Type B pancreatic cell (in vitro differentiated cells): Measurements from ENCODE around the gene PRTG. TPM values are rescaled to one million over a fixed set of nuclear protein-coding genes. Genes with fewer than 3 reads are reported as not detected.

Source experiments
- DNase-seq: peaks from one replicate; pipeline ENCODE4 v3.0.0; 2021; ENCODE audit warnings: mixed read lengths; ENCODE audit not compliant: unreplicated experiment; ENCODE audit errors: extremely low spot score
- H3K27ac Mint-ChIP-seq: 2 replicates; pipeline ENCODE4 v1.8.0; 2021; ENCODE audit warnings: mild to moderate bottlenecking, mixed read lengths
- H3K27me3 Mint-ChIP-seq: 2 replicates; pipeline ENCODE4 v1.8.0; 2021; ENCODE audit warnings: mixed read lengths
- H3K36me3 Mint-ChIP-seq: 2 replicates; pipeline ENCODE4 v1.8.0; 2021; ENCODE audit warnings: mixed read lengths
- H3K4me1 Mint-ChIP-seq: one replicate; pipeline ENCODE4 v1.8.0; 2021; ENCODE audit warnings: mixed read lengths; ENCODE audit not compliant: unreplicated experiment
- H3K4me3 Mint-ChIP-seq: 2 replicates; pipeline ENCODE4 v1.8.0; 2021; ENCODE audit warnings: mild to moderate bottlenecking, mixed read lengths
- H3K9me3 Mint-ChIP-seq: 2 replicates; pipeline ENCODE4 v1.8.0; 2021; ENCODE audit warnings: mixed read lengths
- CTCF ChIP-seq: fragments of 200-600 bp; sonication (generic); conservative IDR thresholded peaks from 2 replicates; pipeline ENCODE4 v1.5.0; 2021; ENCODE audit warnings: antibody characterized with exemption, mild to moderate bottlenecking
- total RNA-seq: library from RNA; stranded (reverse); gene quantifications from 2 replicates; pipeline ENCODE4 v1.2.1, GENCODE V29; 2021; ENCODE audit warnings: low replicate concordance

The PRTG gene
- total RNA-seq, 1 donor from 2014 or later = 51.7 TPM

GRCh38 chr15:55715355-55716076 lies 27.4 kb downstream of the PRTG start:
- Mint-ChIP-seq H3K9me3 (peaks cover 5% of the 10 kb centered on the region), H3K27me3 (no peaks in the 10 kb centered on the region), H3K36me3 (peaks cover 19% of the 10 kb centered on the region), H3K4me1 (peaks cover 21% of the 10 kb centered on the region), H3K4me3 (peak overlapping the region; percentile 15), H3K27ac (no peak overlapping the region)
- DNase-seq = no peak
- TF ChIP-seq CTCF = no peak

- Mint-ChIP-seq H3K36me3 (peaks cover 21% of the 10 kb centered on the region), H3K27ac (no peak overlapping the region), H3K4me1 (peaks cover 19% of the 10 kb centered on the region), H3K27me3 (no peaks in the 10 kb centered on the region), H3K9me3 (peaks cover 9% of the 10 kb centered on the region), H3K4me3 (no peak overlapping the region)
- no peak for TF ChIP-seq CTCF
- DNase-seq = no peak
Observed at GRCh38 chr15:55714064-55714463, 28.9 kb downstream of the PRTG start.

- H3K4me1 Mint-ChIP-seq = peaks cover 19% of the 10 kb centered on the region
Observed at GRCh38 chr15:55712363-55712762, 30.6 kb downstream of the PRTG start.

GRCh38 chr15:55710286-55710685 lies 32.7 kb downstream of the PRTG start:
- DNase-seq = no peak
- H3K27ac Mint-ChIP-seq = no peak overlapping the region
- H3K27me3 Mint-ChIP-seq = no peaks in the 10 kb centered on the region
- H3K4me1 Mint-ChIP-seq = peaks cover 18% of the 10 kb centered on the region
- no peak for TF ChIP-seq CTCF
- H3K36me3 Mint-ChIP-seq = peaks cover 13% of the 10 kb centered on the region
- no peak overlapping the region for H3K4me3 Mint-ChIP-seq
- H3K9me3 Mint-ChIP-seq = peaks cover 4% of the 10 kb centered on the region

More at GRCh38 chr15:55712363-55712762, 30.6 kb downstream of the PRTG start:
- Mint-ChIP-seq H3K27ac (no peak overlapping the region), H3K4me3 (no peak overlapping the region), H3K9me3 (peaks cover 4% of the 10 kb centered on the region), H3K36me3 (peaks cover 13% of the 10 kb centered on the region), H3K27me3 (no peaks in the 10 kb centered on the region)
- no peak for TF ChIP-seq CTCF
- no peak for DNase-seq

- Mint-ChIP-seq H3K4me3 (no peak overlapping the region), H3K27me3 (no peaks in the 10 kb centered on the region), H3K4me1 (peaks cover 16% of the 10 kb centered on the region), H3K36me3 (peaks cover 13% of the 10 kb centered on the region), H3K27ac (no peak overlapping the region), H3K9me3 (peaks cover 4% of the 10 kb centered on the region)
- no peak for TF ChIP-seq CTCF
- no peak for DNase-seq
Observed at GRCh38 chr15:55709458-55709857, 33.5 kb downstream of the PRTG start.
